Vagina (tissue), 2 donors: ENCODE results near the gene NXNL2.

ENCODE experiments used
- POLR2A ChIP-seq, 2 donors: fragments of 450-650 bp; IDR thresholded peaks; one replicate each; pipeline ENCODE4 v1.6.1; 2017; ENCODE audit warnings: antibody characterized with exemption in 2 of 2, mild to moderate bottlenecking in 2 of 2, moderate library complexity in 2 of 2
- POLR2AphosphoS5 ChIP-seq, 2 donors: sonication (generic); formaldehyde crosslinking; IDR thresholded peaks; one replicate each; pipeline ENCODE4 v1.9.0; 2017; ENCODE audit warnings: antibody characterized with exemption in 2 of 2, mild to moderate bottlenecking in 2 of 2, low read depth in 1 of 2; ENCODE audit not compliant: insufficient read depth in 1 of 2
- TF ChIP-seq, protein P1 (sequence below), 3 experiments: fragments of 450-650 bp in 2 of 3; fragments of 200-600 bp in 1 of 3; sonication (generic) in 1 of 3; IDR thresholded peaks; one replicate each; pipeline ENCODE4 v1.5.1; 2017 to 2019; ENCODE audit warnings: antibody characterized with exemption in 3 of 3, mild to moderate bottlenecking in 2 of 3, moderate library complexity in 2 of 3

GRCh38 chr9:88553350-88553749 is 18.4 kb downstream of the NXNL2 start:
- TF ChIP-seq, protein P1, sequence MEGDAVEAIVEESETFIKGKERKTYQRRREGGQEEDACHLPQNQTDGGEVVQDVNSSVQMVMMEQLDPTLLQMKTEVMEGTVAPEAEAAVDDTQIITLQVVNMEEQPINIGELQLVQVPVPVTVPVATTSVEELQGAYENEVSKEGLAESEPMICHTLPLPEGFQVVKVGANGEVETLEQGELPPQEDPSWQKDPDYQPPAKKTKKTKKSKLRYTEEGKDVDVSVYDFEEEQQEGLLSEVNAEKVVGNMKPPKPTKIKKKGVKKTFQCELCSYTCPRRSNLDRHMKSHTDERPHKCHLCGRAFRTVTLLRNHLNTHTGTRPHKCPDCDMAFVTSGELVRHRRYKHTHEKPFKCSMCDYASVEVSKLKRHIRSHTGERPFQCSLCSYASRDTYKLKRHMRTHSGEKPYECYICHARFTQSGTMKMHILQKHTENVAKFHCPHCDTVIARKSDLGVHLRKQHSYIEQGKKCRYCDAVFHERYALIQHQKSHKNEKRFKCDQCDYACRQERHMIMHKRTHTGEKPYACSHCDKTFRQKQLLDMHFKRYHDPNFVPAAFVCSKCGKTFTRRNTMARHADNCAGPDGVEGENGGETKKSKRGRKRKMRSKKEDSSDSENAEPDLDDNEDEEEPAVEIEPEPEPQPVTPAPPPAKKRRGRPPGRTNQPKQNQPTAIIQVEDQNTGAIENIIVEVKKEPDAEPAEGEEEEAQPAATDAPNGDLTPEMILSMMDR (IDR thresholded peaks at IDR 0.05): no peak
- no peak for TF ChIP-seq POLR2A (IDR thresholded peaks at IDR 0.05)
- no peak for TF ChIP-seq POLR2AphosphoS5 (IDR thresholded peaks at IDR 0.05; ENCODE audit: insufficient read depth in 1 of 2, low read depth in 1 of 2)
